Measurements from ENCODE around the gene MRPL22.
A peak's percentile ranks its signal among the peaks of the same experiment; 100 is the strongest.

Gene MRPL22

GRCh38 chr5:154944716-154945115 lies 3.8 kb downstream of the MRPL22 start:
- ChIA-PET POLR2A (no interaction called here), CTCF (interaction anchor here (1.1 to 1.5 kb wide), 3 partner anchors 11 to 51 kb away, joined by 3 to 6 read pairs (median 3); no protein-coding TSS in a partner anchor)
- peaks cover 4 to 12% of the 10 kb centered on the region in 2 experiments for H3K36me3 ChIP-seq (ENCODE audit: control insufficient read depth in 2 of 2, insufficient read depth in 1 of 2, low read length in 2 of 2)
- H3K27ac ChIP-seq (ENCODE audit: extremely low read depth, low read depth, low read length): no peak overlapping the region
- H3K4me1 ChIP-seq (ENCODE audit: control insufficient read depth, insufficient read depth, low read length): peaks cover 5% of the 10 kb centered on the region
- TF ChIP-seq ZXDB (tag by site-specific recombination; IDR thresholded peaks at IDR 0.05): 0 out of 2 replicates have a peak, but pooled peaks have one; percentile 16
- no peak for TF ChIP-seq ZEB2 (tag by site-specific recombination; IDR thresholded peaks at IDR 0.05)
- TF ChIP-seq ZNF48 (tag by site-specific recombination; IDR thresholded peaks at IDR 0.05): no peak
- TF ChIP-seq ZBTB48 (tag by site-specific recombination; IDR thresholded peaks at IDR 0.05): no peak
- no peak overlapping the region for H3K4me3 ChIP-seq (ENCODE audit: low read depth, low read length)
- no peaks in the 10 kb centered on the region for H3K9me3 ChIP-seq (ENCODE audit: control insufficient read depth, insufficient read depth, low read depth, low read length)

DNA sequence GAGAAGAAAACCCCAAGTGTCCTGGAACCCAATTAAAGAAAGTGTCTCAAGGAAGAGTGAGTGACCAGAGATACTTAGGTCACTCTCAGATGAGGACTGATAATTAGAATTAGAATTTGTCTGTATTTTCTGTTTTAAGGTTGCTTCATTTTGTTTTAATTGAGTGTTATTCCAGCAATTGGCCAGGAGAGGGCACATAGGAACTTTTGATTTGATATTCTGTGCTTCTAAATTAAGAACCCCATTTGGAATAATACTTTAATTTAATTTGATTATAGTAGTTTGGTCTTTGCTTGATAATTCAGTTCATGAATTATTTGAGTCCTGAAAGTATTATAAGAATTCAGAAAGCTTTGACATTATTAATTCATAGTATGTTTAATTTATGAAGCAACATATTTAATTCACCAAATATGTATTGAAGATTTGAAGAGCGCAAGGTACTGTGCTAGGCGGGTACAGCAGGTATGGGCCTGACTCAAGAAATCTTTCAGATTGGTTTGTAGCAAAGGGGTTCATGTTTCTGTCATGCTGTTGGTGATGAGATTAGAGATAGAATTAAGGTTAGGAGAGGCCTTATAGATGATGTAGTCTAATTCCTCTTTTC lies 4.9 kb downstream of the MRPL22 start:
- Histone ChIP-seq H3K27ac (ENCODE audit: extremely low read depth, low read depth, low read length) (no peak overlapping the region), H3K36me3 (ENCODE audit: control insufficient read depth in 2 of 2, insufficient read depth in 1 of 2, low read length in 2 of 2) (peaks cover 4 to 12% of the 10 kb centered on the region in 2 experiments), H3K4me3 (ENCODE audit: low read depth, low read length) (no peak overlapping the region), H3K9me3 (ENCODE audit: control insufficient read depth, insufficient read depth, low read depth, low read length) (no peaks in the 10 kb centered on the region), H3K4me1 (ENCODE audit: control insufficient read depth, insufficient read depth, low read length) (peaks cover 5% of the 10 kb centered on the region)
- TF ChIP-seq ZNF654 (tag by site-specific recombination; IDR thresholded peaks at IDR 0.05; ENCODE audit: low read depth) (peak; percentile 42), IKZF3 (tag by site-specific recombination; IDR thresholded peaks at IDR 0.05) (no peak)
- ChIA-PET POLR2A (no interaction called here), CTCF (interaction anchor here (0.7 to 1.9 kb wide), 6 partner anchors 10 to 960 kb away, joined by 3 to 6 read pairs (median 3); no protein-coding TSS in a partner anchor)

GRCh38 chr5:154947778-154948177 lies 6.9 kb downstream of the MRPL22 start:
- Histone ChIP-seq H3K9me3 (ENCODE audit: control insufficient read depth, insufficient read depth, low read depth, low read length) (no peaks in the 10 kb centered on the region), H3K4me3 (ENCODE audit: low read depth, low read length) (no peak overlapping the region), H3K36me3 (ENCODE audit: control insufficient read depth in 2 of 2, insufficient read depth in 1 of 2, low read length in 2 of 2) (peaks cover 7 to 16% of the 10 kb centered on the region in 2 experiments), H3K4me1 (ENCODE audit: control insufficient read depth, insufficient read depth, low read length) (no peaks in the 10 kb centered on the region; the same call in none of the 2 replicates), H3K27ac (ENCODE audit: extremely low read depth, low read depth, low read length) (no peak overlapping the region)
- ChIA-PET POLR2A (no interaction called here), CTCF (no interaction called here)
- TF ChIP-seq WT1 (tag by site-specific recombination; IDR thresholded peaks at IDR 0.05) (no peak), HOXC10 (CRISPR knock-in tag; IDR thresholded peaks at IDR 0.05) (no peak), ZNF148 (tag by site-specific recombination; IDR thresholded peaks at IDR 0.05; ENCODE audit: borderline replicate concordance) (no peak), ZFP37 (tag by site-specific recombination; IDR thresholded peaks at IDR 0.05) (no peak), ZNF677 (tag by site-specific recombination; IDR thresholded peaks at IDR 0.05) (no peak), ZNF140 (tag by site-specific recombination; IDR thresholded peaks at IDR 0.05) (no peak), ZNF571 (tag by site-specific recombination; IDR thresholded peaks at IDR 0.05) (no peak), ZNF610 (tag by site-specific recombination; IDR thresholded peaks at IDR 0.05; ENCODE audit: borderline replicate concordance) (no peak), ZBTB21 (tag by site-specific recombination; IDR thresholded peaks at IDR 0.05) (no peak), ZNF155 (tag by site-specific recombination; IDR thresholded peaks at IDR 0.05) (no peak), ZNF621 (tag by site-specific recombination; IDR thresholded peaks at IDR 0.05) (no peak), ZNF404 (tag by site-specific recombination; IDR thresholded peaks at IDR 0.05) (no peak), ZNF514 (tag by site-specific recombination; IDR thresholded peaks at IDR 0.05) (no peak), ZNF175 (tag by site-specific recombination; IDR thresholded peaks at IDR 0.05) (no peak)
- TF ChIP-seq, protein P1, sequence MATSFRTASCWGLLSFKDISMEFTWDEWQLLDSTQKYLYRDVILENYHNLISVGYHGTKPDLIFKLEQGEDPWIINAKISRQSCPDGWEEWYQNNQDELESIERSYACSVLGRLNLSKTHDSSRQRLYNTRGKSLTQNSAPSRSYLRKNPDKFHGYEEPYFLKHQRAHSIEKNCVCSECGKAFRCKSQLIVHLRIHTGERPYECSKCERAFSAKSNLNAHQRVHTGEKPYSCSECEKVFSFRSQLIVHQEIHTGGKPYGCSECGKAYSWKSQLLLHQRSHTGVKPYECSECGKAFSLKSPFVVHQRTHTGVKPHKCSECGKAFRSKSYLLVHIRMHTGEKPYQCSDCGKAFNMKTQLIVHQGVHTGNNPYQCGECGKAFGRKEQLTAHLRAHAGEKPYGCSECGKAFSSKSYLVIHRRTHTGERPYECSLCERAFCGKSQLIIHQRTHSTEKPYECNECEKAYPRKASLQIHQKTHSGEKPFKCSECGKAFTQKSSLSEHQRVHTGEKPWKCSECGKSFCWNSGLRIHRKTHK (tag by site-specific recombination; IDR thresholded peaks at IDR 0.05): no peak
- TF ChIP-seq, protein P2, sequence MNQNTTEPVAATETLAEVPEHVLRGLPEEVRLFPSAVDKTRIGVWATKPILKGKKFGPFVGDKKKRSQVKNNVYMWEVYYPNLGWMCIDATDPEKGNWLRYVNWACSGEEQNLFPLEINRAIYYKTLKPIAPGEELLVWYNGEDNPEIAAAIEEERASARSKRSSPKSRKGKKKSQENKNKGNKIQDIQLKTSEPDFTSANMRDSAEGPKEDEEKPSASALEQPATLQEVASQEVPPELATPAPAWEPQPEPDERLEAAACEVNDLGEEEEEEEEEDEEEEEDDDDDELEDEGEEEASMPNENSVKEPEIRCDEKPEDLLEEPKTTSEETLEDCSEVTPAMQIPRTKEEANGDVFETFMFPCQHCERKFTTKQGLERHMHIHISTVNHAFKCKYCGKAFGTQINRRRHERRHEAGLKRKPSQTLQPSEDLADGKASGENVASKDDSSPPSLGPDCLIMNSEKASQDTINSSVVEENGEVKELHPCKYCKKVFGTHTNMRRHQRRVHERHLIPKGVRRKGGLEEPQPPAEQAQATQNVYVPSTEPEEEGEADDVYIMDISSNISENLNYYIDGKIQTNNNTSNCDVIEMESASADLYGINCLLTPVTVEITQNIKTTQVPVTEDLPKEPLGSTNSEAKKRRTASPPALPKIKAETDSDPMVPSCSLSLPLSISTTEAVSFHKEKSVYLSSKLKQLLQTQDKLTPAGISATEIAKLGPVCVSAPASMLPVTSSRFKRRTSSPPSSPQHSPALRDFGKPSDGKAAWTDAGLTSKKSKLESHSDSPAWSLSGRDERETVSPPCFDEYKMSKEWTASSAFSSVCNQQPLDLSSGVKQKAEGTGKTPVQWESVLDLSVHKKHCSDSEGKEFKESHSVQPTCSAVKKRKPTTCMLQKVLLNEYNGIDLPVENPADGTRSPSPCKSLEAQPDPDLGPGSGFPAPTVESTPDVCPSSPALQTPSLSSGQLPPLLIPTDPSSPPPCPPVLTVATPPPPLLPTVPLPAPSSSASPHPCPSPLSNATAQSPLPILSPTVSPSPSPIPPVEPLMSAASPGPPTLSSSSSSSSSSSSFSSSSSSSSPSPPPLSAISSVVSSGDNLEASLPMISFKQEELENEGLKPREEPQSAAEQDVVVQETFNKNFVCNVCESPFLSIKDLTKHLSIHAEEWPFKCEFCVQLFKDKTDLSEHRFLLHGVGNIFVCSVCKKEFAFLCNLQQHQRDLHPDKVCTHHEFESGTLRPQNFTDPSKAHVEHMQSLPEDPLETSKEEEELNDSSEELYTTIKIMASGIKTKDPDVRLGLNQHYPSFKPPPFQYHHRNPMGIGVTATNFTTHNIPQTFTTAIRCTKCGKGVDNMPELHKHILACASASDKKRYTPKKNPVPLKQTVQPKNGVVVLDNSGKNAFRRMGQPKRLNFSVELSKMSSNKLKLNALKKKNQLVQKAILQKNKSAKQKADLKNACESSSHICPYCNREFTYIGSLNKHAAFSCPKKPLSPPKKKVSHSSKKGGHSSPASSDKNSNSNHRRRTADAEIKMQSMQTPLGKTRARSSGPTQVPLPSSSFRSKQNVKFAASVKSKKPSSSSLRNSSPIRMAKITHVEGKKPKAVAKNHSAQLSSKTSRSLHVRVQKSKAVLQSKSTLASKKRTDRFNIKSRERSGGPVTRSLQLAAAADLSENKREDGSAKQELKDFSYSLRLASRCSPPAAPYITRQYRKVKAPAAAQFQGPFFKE (tag by site-specific recombination; IDR thresholded peaks at IDR 0.05; ENCODE audit: borderline replicate concordance): no peak

Data from HEK293 (cell line).